ENCODE measurements around the gene FGF18. TPM values are rescaled to one million over a fixed set of nuclear protein-coding genes. Genes with fewer than 3 reads are reported as not detected.

FGF18 gene
- polyA plus RNA-seq, 3 donors = not detected

DNA sequence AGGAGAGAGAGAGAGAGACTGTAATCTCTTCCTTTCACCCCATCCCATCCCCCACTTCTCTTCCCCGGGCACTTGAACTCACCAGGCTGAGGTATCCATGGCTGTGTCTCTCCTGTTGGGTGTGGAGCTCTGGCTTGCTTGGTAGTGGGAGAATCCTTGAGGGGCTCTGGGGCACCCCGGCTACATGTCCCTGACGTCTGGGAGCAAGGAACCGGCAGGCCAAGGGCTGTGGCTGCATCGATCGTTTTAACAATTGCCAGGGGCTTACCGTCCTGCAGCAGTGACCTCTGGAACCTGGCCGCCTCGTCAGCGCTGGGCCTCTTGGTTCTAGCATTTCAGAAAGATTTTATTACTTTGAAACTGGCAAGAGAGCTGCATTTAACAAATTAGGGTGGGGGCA is 30.0 kb downstream of the FGF18 start:
- peaks cover 0 to 2% (median 0%) of the 10 kb centered on the region in 7 donors for H3K9me3 Mint-ChIP-seq
- Histone ChIP-seq H3K9ac (ENCODE audit: insufficient read depth, low read length, poor library complexity, severe bottlenecking) (no peak overlapping the region), H2AFZ (ENCODE audit: insufficient read depth, low read depth, low read length, poor library complexity, severe bottlenecking) (no peak overlapping the region), H3K4me1 (ENCODE audit: control insufficient read depth in 1 of 2, insufficient read depth in 2 of 2, low read length in 2 of 2) (peaks cover 2 to 14% of the 10 kb centered on the region in 2 donors), H3K4me3 (replicated peaks in 1 of 3; ENCODE audit: low read depth in 2 of 3, low read length in 3 of 3) (no peak overlapping the region), H3K4me2 (replicated peaks; ENCODE audit: extremely low read depth, low read length, poor library complexity, severe bottlenecking) (no peak overlapping the region), H3K27ac (ENCODE audit: low read depth in 1 of 2, low read length in 2 of 2) (no peak overlapping the region), H3K79me2 (ENCODE audit: insufficient read depth, low read length) (no peaks in the 10 kb centered on the region), H4K20me1 (ENCODE audit: insufficient read depth, low read length) (no peaks in the 10 kb centered on the region), H3K27me3 (ENCODE audit: control insufficient read depth in 2 of 2, insufficient read depth in 2 of 2, low read length in 2 of 2) (peaks cover 3 to 31% of the 10 kb centered on the region in 2 donors), H3K36me3 (replicated peaks in 1 of 2; ENCODE audit: control insufficient read depth in 1 of 2, insufficient read depth in 2 of 2, low read length in 2 of 2) (no peaks in the 10 kb centered on the region), H3K9me3 (replicated peaks in 1 of 2; ENCODE audit: control insufficient read depth in 1 of 2, insufficient read depth in 1 of 2, low read length in 2 of 2) (no peaks in the 10 kb centered on the region)
- DNase-seq = no peak
- WGBS (ENCODE audit: insufficient coverage) = 92% methylated on average over 6 of the region's 10 CpGs
- peaks cover 8% of the 10 kb centered on the region for H3K4me1 Mint-ChIP-seq
- intact Hi-C loops (cut with micrococcal nuclease) = no loop called here
- peak overlapping the region in 1 of 2 donors; percentile 71 for H3K4me3 Mint-ChIP-seq
- no peak overlapping the region for H3K27ac Mint-ChIP-seq
- peaks cover 32 to 52% (median 49%) of the 10 kb centered on the region in 3 donors for H3K27me3 Mint-ChIP-seq (ENCODE audit: low read depth in 3 of 3)
- no peaks in the 10 kb centered on the region for H3K36me3 Mint-ChIP-seq
- TF ChIP-seq, protein P1, sequence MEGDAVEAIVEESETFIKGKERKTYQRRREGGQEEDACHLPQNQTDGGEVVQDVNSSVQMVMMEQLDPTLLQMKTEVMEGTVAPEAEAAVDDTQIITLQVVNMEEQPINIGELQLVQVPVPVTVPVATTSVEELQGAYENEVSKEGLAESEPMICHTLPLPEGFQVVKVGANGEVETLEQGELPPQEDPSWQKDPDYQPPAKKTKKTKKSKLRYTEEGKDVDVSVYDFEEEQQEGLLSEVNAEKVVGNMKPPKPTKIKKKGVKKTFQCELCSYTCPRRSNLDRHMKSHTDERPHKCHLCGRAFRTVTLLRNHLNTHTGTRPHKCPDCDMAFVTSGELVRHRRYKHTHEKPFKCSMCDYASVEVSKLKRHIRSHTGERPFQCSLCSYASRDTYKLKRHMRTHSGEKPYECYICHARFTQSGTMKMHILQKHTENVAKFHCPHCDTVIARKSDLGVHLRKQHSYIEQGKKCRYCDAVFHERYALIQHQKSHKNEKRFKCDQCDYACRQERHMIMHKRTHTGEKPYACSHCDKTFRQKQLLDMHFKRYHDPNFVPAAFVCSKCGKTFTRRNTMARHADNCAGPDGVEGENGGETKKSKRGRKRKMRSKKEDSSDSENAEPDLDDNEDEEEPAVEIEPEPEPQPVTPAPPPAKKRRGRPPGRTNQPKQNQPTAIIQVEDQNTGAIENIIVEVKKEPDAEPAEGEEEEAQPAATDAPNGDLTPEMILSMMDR (IDR thresholded peaks at IDR 0.05) = no peak

DNA sequence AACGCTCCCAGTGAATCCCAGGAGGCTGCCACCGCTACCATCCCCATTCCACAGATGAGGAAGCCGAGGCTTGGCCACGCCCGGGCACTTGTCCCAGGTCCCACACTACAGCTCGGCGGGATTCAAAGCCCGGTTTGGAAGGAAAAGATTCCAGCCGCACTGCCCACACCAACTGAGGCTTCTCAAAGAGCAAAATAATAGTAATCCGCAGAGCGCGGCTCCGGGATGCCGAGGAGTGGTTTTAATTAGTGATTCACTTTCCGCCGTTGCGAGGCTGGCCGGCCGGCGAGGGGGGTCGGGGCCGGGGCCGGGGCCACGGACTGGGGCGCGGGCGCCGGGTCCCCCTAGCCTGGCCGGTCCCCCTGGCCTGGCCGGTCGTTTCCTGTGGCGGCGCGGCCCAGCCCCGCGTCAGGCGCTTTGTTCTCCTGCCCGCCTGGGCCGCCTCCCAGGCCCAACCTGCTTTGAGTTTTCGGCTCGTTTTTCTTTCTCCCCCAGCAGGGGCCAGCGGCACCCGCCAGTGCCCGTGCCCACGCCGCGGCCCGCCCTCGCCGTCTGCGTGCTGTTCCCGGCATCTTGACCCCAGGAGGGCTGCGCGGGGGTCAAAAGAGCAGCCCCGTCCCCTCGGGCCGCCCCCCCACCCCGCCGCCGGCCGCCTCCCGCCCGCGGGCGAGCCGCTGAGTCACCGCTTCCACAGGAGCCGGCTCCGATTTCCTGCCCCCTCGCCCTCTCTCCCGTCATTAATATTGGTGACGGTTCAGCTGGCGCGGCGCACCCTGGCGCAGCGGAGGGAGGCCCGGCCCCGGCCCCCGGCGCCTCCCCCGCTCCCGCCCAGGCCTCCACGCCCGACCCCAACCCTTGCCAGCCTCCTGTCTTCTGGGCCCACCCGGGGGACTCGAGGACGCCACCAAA is 31.2 kb downstream of the FGF18 start:
- 8% methylated on average over 74 of the region's 88 CpGs for WGBS (ENCODE audit: insufficient coverage)
- peaks cover 8% of the 10 kb centered on the region for H3K4me1 Mint-ChIP-seq
- intact Hi-C loops (cut with micrococcal nuclease) = no loop called here
- peaks cover 2 to 14% of the 10 kb centered on the region in 2 donors for H3K4me1 ChIP-seq (ENCODE audit: control insufficient read depth in 1 of 2, insufficient read depth in 2 of 2, low read length in 2 of 2)
- H3K27ac ChIP-seq (ENCODE audit: low read depth in 1 of 2, low read length in 2 of 2) = no peak overlapping the region
- H3K27me3 ChIP-seq (ENCODE audit: control insufficient read depth in 2 of 2, insufficient read depth in 2 of 2, low read length in 2 of 2) = peaks cover 3 to 31% of the 10 kb centered on the region in 2 donors
- peaks cover 0 to 2% (median 0%) of the 10 kb centered on the region in 7 donors for H3K9me3 Mint-ChIP-seq
- DNase-seq = peak; percentile 21 to 32 (median 22)
- H3K4me2 ChIP-seq (replicated peaks; ENCODE audit: extremely low read depth, low read length, poor library complexity, severe bottlenecking) = peak overlapping the region; percentile 70
- peak overlapping the region in 1 of 3 experiments; percentile 59 for H3K4me3 ChIP-seq (replicated peaks in 1 of 3; ENCODE audit: low read depth in 2 of 3, low read length in 3 of 3)
- no peaks in the 10 kb centered on the region for H4K20me1 ChIP-seq (ENCODE audit: insufficient read depth, low read length)
- H3K27ac Mint-ChIP-seq = no peak overlapping the region
- H2AFZ ChIP-seq (ENCODE audit: insufficient read depth, low read depth, low read length, poor library complexity, severe bottlenecking) = peak overlapping the region; percentile 65
- H3K36me3 Mint-ChIP-seq = no peaks in the 10 kb centered on the region
- no peaks in the 10 kb centered on the region for H3K36me3 ChIP-seq (replicated peaks in 1 of 2; ENCODE audit: control insufficient read depth in 1 of 2, insufficient read depth in 2 of 2, low read length in 2 of 2)
- H3K27me3 Mint-ChIP-seq (ENCODE audit: low read depth in 3 of 3) = peaks cover 32 to 49% (median 48%) of the 10 kb centered on the region in 3 donors
- H3K9me3 ChIP-seq (replicated peaks in 1 of 2; ENCODE audit: control insufficient read depth in 1 of 2, insufficient read depth in 1 of 2, low read length in 2 of 2) = no peaks in the 10 kb centered on the region
- TF ChIP-seq, protein P1 (IDR thresholded peaks at IDR 0.05) = no peak
- H3K79me2 ChIP-seq (ENCODE audit: insufficient read depth, low read length) = no peaks in the 10 kb centered on the region
- H3K4me3 Mint-ChIP-seq = peak overlapping the region; percentile 55 to 80
- peak overlapping the region; percentile 51 for H3K9ac ChIP-seq (ENCODE audit: insufficient read depth, low read length, poor library complexity, severe bottlenecking)
